ENCODE measurements around the gene DAPK2.

Gene DAPK2

DNA sequence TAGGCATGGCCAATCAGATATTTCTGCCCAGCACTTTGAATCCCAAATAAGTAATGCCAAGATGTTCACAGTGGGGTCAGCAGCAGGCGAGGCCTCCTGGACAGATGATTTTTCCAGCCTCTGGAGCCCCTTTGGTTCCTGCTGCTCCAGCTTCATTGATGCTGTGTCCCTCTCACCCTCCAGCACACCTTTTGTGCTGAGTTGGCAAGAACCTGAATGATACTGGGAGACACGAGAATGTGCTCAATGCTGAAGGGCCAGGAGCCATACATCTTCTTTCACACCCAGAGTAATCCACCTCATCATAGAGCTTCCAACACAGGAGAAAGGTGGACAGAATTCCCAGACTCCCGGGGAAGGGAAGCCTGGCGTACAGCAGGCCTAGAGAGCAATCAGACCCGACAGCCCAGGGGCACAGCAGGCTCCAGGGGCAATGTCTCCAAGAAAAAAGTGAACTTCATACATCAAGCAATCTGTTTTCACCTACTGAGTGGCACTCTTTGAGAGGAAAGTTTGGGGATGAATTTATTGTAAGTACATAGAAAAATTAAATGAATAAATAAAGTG, 6.7 kb upstream of the DAPK2 start:
- H3K4me3 ChIP-seq (ENCODE audit: control insufficient read depth, low read depth, low read length) = no peak overlapping the region
- no peak for DNase-seq (ENCODE audit: low read depth)
- TF ChIP-seq, protein P1, sequence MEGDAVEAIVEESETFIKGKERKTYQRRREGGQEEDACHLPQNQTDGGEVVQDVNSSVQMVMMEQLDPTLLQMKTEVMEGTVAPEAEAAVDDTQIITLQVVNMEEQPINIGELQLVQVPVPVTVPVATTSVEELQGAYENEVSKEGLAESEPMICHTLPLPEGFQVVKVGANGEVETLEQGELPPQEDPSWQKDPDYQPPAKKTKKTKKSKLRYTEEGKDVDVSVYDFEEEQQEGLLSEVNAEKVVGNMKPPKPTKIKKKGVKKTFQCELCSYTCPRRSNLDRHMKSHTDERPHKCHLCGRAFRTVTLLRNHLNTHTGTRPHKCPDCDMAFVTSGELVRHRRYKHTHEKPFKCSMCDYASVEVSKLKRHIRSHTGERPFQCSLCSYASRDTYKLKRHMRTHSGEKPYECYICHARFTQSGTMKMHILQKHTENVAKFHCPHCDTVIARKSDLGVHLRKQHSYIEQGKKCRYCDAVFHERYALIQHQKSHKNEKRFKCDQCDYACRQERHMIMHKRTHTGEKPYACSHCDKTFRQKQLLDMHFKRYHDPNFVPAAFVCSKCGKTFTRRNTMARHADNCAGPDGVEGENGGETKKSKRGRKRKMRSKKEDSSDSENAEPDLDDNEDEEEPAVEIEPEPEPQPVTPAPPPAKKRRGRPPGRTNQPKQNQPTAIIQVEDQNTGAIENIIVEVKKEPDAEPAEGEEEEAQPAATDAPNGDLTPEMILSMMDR (IDR thresholded peaks at IDR 0.05; ENCODE audit: control insufficient read depth, insufficient read depth, low read depth, low read length, missing control alignments) = no peak

DNA sequence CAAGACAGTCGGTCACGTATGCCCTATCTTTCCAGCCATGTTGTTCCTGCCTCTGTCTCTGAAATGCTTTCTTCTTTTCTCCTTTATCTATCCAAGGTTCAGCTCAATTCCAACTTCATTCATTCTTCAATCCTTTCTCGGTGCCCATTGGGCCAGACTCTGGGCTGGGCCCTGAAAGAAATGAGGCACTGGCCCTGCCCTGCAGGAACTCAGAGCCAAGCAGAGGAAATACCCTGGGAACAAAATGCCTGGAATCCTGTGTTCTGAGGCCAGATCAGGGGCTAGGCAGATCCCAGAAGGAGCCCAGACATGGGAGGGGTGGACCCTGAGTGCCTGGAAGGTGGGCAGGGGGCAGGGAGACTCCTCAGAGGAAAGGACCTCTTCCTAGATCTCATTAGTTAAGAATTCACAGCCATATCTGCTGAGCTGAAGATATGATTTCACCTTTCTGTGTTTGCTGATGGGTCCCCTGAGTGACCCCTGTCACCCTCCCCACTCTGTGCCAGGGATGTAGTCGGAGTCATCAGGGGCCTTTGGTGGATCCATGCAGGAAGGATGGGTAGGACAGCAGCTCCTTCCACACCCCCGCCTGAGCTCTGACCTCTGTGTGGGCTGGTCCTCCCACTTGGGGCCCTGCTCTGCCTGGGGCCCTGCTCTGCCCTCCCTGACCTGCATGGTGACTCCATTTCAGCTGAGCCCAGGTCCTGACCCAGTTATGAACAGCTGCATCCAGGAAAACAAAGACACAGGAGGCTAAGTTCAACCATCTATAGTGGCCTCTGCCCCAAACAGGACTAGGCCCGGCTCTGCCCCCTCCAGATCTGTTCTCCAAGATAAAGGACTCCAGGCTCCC, 5.3 kb upstream of the DAPK2 start:
- DNase-seq (ENCODE audit: low read depth) = no peak
- H3K4me3 ChIP-seq (ENCODE audit: control insufficient read depth, low read depth, low read length) = no peak overlapping the region
- TF ChIP-seq, protein P1 (IDR thresholded peaks at IDR 0.05; ENCODE audit: control insufficient read depth, insufficient read depth, low read depth, low read length, missing control alignments) = no peak

DNA sequence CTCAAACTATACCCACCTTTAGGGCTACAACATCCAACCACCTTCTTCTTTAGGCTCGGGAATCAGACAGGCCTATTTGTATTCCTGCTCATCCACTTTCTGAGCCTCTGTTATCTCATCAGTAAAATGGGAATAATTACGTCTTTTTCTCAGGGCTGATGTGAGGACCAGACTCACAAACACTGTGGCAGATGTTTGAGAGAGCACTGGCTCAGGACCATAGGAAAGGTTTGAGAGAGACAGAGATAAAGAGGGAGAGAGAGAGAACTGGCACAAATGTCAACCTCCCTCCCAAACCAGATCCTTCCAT, 4.8 kb upstream of the DAPK2 start:
- H3K4me3 ChIP-seq (ENCODE audit: control insufficient read depth, low read depth, low read length) = no peak overlapping the region
- TF ChIP-seq, protein P1 (IDR thresholded peaks at IDR 0.05; ENCODE audit: control insufficient read depth, insufficient read depth, low read depth, low read length, missing control alignments) = no peak
- DNase-seq (ENCODE audit: low read depth) = no peak

DNA sequence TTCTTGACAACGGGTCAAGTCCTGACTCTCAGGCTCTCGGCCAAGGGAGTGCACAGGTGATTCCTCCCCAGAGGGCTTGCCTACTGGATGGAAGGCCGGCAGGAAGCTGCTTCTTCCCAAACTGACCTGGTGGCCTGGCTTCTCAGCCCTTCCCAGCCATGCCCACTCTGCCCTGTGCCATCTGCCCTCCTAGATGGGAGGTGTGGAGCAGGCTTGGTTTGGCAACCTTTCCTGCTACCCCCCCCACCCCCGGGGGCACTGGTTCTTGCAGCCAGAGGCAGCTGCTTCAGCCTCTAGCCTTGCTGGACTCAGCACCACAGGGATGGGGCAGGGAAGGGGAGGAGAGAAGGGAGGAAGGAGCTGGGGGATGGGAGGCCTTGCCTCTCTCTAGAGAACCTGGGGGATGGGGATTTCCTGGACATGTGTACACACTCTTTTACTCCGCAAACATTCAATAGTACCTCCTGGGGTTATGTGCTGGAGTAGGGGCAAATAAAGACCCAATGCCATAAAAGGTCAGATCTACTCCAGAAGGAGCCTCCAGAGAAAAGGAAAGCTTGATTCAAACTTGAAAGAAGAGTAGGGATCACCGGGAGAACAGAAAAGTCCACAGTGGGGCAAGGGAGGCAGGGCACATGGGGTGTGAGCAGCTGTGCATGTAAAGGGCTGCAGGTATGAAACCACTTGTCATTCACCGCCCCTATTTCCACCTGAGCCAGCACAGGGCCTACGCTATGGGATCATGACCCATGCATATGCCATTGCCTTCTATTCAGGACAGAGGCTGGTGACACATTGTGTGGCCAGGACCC, 4.2 kb upstream of the DAPK2 start:
- DNase-seq (ENCODE audit: low read depth) = no peak
- TF ChIP-seq, protein P1 (IDR thresholded peaks at IDR 0.05; ENCODE audit: control insufficient read depth, insufficient read depth, low read depth, low read length, missing control alignments) = no peak
- no peak overlapping the region for H3K4me3 ChIP-seq (ENCODE audit: control insufficient read depth, low read depth, low read length)

DNA sequence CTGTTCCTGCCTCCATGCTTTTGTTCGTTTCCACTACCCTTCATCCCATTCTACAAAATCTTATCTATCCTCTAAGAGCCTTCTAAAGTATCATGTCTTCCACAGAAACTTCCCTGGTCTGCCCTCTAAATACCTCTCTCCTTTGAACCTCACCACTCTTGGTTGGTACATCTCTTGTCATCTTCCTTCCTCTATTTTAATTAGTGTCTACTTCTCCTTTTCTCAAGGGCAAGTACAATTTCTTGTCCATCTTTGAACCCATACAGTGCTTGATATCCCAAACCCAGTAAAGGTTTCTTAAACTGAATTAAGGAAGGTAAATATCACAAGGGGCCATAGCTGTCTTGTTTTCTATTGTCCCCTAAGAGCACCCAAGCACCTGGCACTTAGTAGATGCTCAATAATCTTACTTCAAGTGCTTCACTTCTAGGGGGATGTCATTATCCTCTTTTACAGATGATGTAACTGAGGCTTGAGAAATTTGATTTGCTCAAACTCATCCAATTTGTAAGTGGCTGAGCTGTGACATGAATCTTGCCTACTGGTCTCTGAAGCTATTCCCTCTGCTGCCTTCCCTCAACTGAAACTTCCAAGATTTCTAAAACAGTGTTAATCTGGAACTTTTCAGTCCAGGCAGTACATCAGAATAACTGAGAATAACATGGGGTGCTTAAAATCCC, 2.6 kb upstream of the DAPK2 start:
- TF ChIP-seq, protein P1 (IDR thresholded peaks at IDR 0.05; ENCODE audit: control insufficient read depth, insufficient read depth, low read depth, low read length, missing control alignments) = no peak

DNA sequence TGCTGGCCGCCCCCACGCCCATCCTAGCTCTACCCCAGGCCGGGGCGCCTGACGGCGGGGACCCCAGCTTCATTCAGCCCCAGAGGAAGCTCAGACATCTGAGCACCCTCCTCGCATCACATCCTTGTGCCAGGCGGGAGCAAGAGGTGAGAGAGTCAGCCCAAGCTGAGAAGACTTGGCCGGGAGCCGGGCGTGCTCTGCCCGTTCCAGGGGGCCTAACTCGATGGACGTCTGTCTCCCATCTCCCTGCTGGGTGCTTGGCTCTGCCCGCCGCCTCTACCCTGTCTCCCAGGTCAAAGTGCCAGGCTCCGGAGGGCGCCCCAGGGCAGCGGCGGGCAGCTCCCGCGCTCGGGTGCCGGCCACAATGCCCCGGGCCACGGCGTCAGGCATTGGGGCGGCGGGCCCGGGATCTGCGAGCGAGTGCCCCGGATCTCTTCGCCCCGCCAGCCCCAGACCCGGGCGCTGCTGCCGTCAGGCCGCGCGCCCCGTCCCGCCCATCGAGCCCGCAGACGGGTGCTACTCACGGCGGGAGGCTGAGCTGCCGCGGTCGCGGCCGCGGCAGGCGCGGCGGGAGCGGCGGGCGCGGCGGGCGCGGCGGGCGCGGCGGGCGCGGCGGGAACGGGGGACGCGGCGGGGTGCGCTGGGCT, 388 bp downstream of the DAPK2 start:
- TF ChIP-seq, protein P1 (IDR thresholded peaks at IDR 0.05; ENCODE audit: control insufficient read depth, insufficient read depth, low read depth, low read length, missing control alignments) = no peak
- peak overlapping the region; percentile 54 for H3K4me3 ChIP-seq (ENCODE audit: control insufficient read depth, low read depth, low read length)
- DNase-seq (ENCODE audit: low read depth) = no peak

More for the DNA sequence above, 2.6 kb upstream of the DAPK2 start:
- no peak for DNase-seq (ENCODE audit: low read depth)
- no peak overlapping the region for H3K4me3 ChIP-seq (ENCODE audit: control insufficient read depth, low read depth, low read length)

All from AG09309 (cell line).